ENCODE results near the gene MAMLD1. TPM values are rescaled to one million over a fixed set of nuclear protein-coding genes. Genes with fewer than 3 reads are reported as not detected.

MAMLD1 gene
- total RNA-seq, 2 donors from 2014 or later: 3.4 to 5.6 TPM

GRCh38 chrX:150465881-150466775 is 103.0 kb downstream of the MAMLD1 start:
- Histone ChIP-seq H3K27ac (no peak overlapping the region), H3K27me3 (no peaks in the 10 kb centered on the region), H3K36me3 (replicated peaks in 1 of 2; ENCODE audit: insufficient read depth in 1 of 2, low read depth in 2 of 2) (no peaks in the 10 kb centered on the region), H3K4me3 (no peak overlapping the region), H3K4me1 (no peaks in the 10 kb centered on the region), H3K9me3 (no peaks in the 10 kb centered on the region)
- WGBS, 2 donors: 84 to 95% methylated on average over 8 to 13 of the region's 15 CpGs
- ATAC-seq (no peak), DNase-seq (no peak)
- TF ChIP-seq CTCF (IDR thresholded peaks at IDR 0.05): no peak
- no peak for TF ChIP-seq POLR2A (IDR thresholded peaks at IDR 0.05)
- intact Hi-C loops (cut with DNase I): no loop called here

GRCh38 chrX:150472306-150472705 is 109.2 kb downstream of the MAMLD1 start:
- intact Hi-C loops (cut with DNase I): no loop called here
- Histone ChIP-seq H3K4me3 (no peak overlapping the region), H3K9me3 (no peaks in the 10 kb centered on the region), H3K4me1 (no peaks in the 10 kb centered on the region), H3K27me3 (no peaks in the 10 kb centered on the region), H3K36me3 (replicated peaks in 1 of 2; ENCODE audit: insufficient read depth in 1 of 2, low read depth in 2 of 2) (no peaks in the 10 kb centered on the region), H3K27ac (no peak overlapping the region)
- TF ChIP-seq CTCF (IDR thresholded peaks at IDR 0.05) (no peak), POLR2A (IDR thresholded peaks at IDR 0.05) (no peak)
- ATAC-seq (no peak), DNase-seq (no peak)
- WGBS, 2 donors: 90 to 100% methylated on average over 1 to 2 of the region's 4 CpGs

- ATAC-seq (no peak), DNase-seq (no peak)
- TF ChIP-seq POLR2A (IDR thresholded peaks at IDR 0.05): no peak
- no peak for TF ChIP-seq CTCF (IDR thresholded peaks at IDR 0.05)
- Histone ChIP-seq H3K4me3 (no peak overlapping the region), H3K27me3 (no peaks in the 10 kb centered on the region), H3K36me3 (replicated peaks in 1 of 2; ENCODE audit: insufficient read depth in 1 of 2, low read depth in 2 of 2) (no peaks in the 10 kb centered on the region), H3K4me1 (no peaks in the 10 kb centered on the region), H3K27ac (no peak overlapping the region), H3K9me3 (no peaks in the 10 kb centered on the region)
- WGBS, 2 donors: 100% methylated on average over 1 of the region's 8 CpGs; no CpG with 5 or more reads in 1 of the 2 donors
- intact Hi-C loops (cut with DNase I): no loop called here
Measured at GRCh38 chrX:150473371-150473770, 110.3 kb downstream of the MAMLD1 start.

- H3K36me3 ChIP-seq (replicated peaks in 1 of 2; ENCODE audit: insufficient read depth in 1 of 2, low read depth in 2 of 2): no peaks in the 10 kb centered on the region
- TF ChIP-seq POLR2A (IDR thresholded peaks at IDR 0.05) (no peak), CTCF (IDR thresholded peaks at IDR 0.05) (no peak)
- ATAC-seq (no peak), DNase-seq (no peak)
- H3K27ac ChIP-seq: no peak overlapping the region
- H3K27me3 ChIP-seq: no peaks in the 10 kb centered on the region
- no peaks in the 10 kb centered on the region for H3K4me1 ChIP-seq
- intact Hi-C loops (cut with DNase I): no loop called here
- no peak overlapping the region for H3K4me3 ChIP-seq
- WGBS, 2 donors: 80 to 93% methylated on average over 2 of the region's 2 CpGs
- H3K9me3 ChIP-seq: no peaks in the 10 kb centered on the region
Measured at GRCh38 chrX:150475461-150475860, 112.3 kb downstream of the MAMLD1 start.

Data from body of pancreas (tissue), 4 donors.